ENCODE measurements around the gene C1orf122.

Gene C1orf122

DNA sequence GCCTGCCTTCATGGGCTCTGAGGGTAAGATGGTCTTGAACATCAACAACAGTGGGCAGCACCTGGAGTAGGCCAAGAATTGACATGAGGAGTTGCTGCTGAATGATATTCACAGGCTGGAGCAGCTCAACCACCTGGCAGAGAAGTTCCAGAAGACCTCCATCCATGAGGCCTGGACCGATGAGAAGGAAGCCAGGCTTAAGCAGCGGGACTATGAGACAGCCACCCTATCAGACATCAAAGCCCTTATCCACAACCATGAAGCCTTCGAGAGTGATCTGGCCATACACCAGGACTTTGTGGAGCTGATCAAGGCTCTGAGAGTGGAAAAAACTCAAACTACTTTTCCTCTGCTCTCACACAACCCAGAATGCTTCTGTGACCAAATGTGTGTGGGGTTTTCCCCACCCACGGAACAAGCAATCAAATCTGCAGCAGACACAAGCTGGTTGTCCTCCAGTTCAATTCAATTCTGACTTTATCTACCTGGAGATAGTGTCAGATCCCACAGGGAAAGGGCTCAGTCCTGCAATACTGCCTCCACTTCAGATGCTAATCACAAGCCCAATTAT, 30.6 kb upstream of the C1orf122 start:
- no peaks in the 10 kb centered on the region for H3K9me3 ChIP-seq (ENCODE audit: control insufficient read depth, insufficient read depth, low read length)
- no peak overlapping the region for H3K4me3 ChIP-seq (ENCODE audit: low read depth, low read length)
- H3K4me1 ChIP-seq (ENCODE audit: control insufficient read depth, insufficient read depth, low read length): no peaks in the 10 kb centered on the region
- H3K9ac ChIP-seq (ENCODE audit: low read depth, low read length): no peak overlapping the region
- peaks cover 10% of the 10 kb centered on the region for H3K27me3 ChIP-seq (ENCODE audit: control insufficient read depth, insufficient read depth, low read length)
- no peaks in the 10 kb centered on the region for H3K36me3 ChIP-seq (ENCODE audit: control insufficient read depth, insufficient read depth, low read length)

DNA sequence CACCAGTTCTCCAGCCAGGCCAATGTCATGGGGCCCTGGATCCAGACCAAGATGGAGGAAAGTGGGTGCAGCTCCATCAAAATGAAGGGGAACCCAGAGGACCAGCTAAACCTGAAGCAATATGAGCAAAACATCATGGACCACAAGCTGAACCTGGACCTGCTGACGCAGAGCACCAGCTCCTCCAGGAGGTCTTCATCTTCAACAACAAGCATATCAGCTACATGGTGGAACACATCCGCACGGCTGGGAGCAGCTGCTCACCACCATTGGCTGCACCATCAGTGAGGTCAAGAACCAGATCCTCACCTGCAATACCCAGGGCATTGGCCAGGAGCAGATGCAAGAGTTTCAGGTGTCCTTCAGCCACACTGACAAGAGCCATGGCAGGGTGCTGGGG, 28.9 kb upstream of the C1orf122 start:
- Histone ChIP-seq H3K9ac (ENCODE audit: low read depth, low read length) (no peak overlapping the region), H3K36me3 (ENCODE audit: control insufficient read depth, insufficient read depth, low read length) (no peaks in the 10 kb centered on the region), H3K27me3 (ENCODE audit: control insufficient read depth, insufficient read depth, low read length) (peaks cover 10% of the 10 kb centered on the region), H3K9me3 (ENCODE audit: control insufficient read depth, insufficient read depth, low read length) (no peaks in the 10 kb centered on the region), H3K4me1 (ENCODE audit: control insufficient read depth, insufficient read depth, low read length) (no peaks in the 10 kb centered on the region), H3K4me3 (ENCODE audit: low read depth, low read length) (no peak overlapping the region)

DNA sequence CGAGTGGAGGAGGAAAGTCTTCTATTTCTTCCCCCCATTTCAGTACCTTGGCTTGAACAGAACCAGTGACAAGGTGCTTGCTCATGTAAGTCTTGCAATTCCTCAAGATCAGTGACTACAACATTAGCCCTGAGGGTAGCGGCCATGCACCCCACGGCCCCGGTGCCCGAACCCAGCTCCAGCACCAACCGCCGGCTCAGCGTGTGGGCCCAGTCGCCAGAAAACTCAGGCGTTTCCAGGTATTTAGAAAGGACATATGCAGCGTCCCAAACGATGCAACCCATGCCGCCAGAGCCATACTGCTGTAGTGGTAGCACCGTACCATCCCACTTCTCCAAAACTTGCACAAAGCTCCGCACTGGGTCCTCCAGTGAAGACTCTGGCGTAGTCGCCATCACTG, 25.1 kb upstream of the C1orf122 start:
- Histone ChIP-seq H3K4me1 (ENCODE audit: control insufficient read depth, insufficient read depth, low read length) (no peaks in the 10 kb centered on the region), H3K4me3 (ENCODE audit: low read depth, low read length) (no peak overlapping the region), H3K27me3 (ENCODE audit: control insufficient read depth, insufficient read depth, low read length) (peaks cover 4% of the 10 kb centered on the region), H3K36me3 (ENCODE audit: control insufficient read depth, insufficient read depth, low read length) (no peaks in the 10 kb centered on the region), H3K9ac (ENCODE audit: low read depth, low read length) (no peak overlapping the region), H3K9me3 (ENCODE audit: control insufficient read depth, insufficient read depth, low read length) (no peaks in the 10 kb centered on the region)

DNA sequence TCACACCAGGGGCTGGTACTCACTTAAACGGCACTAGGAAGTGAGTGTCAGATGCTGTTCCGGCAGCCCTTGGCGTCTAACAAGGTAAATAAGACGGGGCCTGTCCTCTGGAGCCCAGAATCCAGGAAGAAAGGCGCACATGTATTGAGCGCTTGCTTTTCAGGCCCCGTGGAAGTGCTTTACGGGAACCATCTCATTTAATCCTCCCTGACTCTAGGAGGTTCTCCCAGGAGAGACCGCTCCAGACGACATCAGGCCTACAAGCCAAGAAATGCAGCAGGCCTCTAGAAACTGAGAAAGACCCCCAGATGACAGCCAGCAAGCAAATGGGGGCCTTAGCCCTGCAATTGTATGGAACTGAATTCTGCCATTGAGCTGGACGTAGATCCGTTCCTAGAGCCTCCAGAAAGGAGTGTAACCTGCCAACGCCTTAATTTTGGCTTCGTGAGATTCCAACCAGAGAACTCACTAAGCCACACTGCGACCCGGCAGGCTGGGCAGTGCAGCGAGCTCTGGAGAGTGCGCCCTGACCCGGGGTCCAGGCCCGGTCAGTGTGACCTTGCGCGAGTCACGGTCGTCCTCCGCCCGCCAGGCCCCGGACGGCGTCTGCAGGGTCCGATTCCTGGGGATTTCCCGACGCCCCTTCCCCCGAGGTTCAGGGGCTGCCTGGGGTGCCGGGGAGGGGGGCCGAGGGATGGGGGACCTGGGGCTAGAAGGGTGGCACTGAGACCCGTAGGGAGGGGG, 14.5 kb upstream of the C1orf122 start:
- Histone ChIP-seq H3K4me1 (ENCODE audit: control insufficient read depth, insufficient read depth, low read length) (no peaks in the 10 kb centered on the region), H3K27me3 (ENCODE audit: control insufficient read depth, insufficient read depth, low read length) (peaks cover 47% of the 10 kb centered on the region), H3K36me3 (ENCODE audit: control insufficient read depth, insufficient read depth, low read length) (no peaks in the 10 kb centered on the region), H3K9me3 (ENCODE audit: control insufficient read depth, insufficient read depth, low read length) (no peaks in the 10 kb centered on the region), H3K4me3 (ENCODE audit: low read depth, low read length) (peak overlapping the region; percentile 66), H3K9ac (ENCODE audit: low read depth, low read length) (no peak overlapping the region)

DNA sequence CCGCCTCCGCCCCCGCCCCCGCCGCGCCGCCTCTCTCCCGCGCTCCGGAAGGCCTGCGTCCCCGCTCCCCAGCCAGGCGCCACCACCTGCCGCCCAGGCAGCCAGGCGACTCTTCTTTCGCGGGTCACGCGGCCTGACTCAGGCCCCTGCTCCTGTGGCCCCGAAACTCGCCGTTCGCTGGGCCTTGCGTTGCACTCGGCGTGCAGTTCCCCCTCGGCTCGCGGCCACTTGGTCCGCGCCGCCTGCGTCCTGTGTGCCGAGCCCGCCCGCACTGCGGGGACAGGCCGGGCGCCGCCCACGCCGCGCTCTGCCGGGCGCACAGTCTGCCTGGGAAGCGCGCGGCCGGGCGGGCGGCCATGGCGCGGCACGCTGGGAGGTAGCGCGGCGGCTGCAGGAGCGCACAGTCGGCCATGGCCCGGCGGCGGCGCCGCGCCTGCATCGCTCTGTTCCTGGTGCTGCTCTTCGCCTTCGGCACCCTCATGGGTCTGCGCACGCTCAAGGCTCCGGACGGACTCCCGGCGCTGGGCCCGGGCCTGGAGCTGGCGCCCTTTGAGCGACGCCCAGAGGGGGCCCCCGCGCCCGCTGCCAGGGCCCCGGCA, 13.7 kb upstream of the C1orf122 start, which contains the start of gene MANEAL:
MANEAL (plus strand) TSS at position 75 of the 599 bp plus-strand sequence; CDS start at position 411, 336 bp downstream.
- H3K9ac ChIP-seq (ENCODE audit: low read depth, low read length): no peak within 1 kb of the TSS
- peak within 1 kb of the TSS; percentile 66 for H3K4me3 ChIP-seq (ENCODE audit: low read depth, low read length)
- no peaks in the 10 kb centered on the region for H3K36me3 ChIP-seq (ENCODE audit: control insufficient read depth, insufficient read depth, low read length)
- H3K9me3 ChIP-seq (ENCODE audit: control insufficient read depth, insufficient read depth, low read length): no peaks in the 10 kb centered on the region
- H3K4me1 ChIP-seq (ENCODE audit: control insufficient read depth, insufficient read depth, low read length): no peaks in the 10 kb centered on the region
- H3K27me3 ChIP-seq (ENCODE audit: control insufficient read depth, insufficient read depth, low read length): peaks cover 39% of the 10 kb centered on the region

DNA sequence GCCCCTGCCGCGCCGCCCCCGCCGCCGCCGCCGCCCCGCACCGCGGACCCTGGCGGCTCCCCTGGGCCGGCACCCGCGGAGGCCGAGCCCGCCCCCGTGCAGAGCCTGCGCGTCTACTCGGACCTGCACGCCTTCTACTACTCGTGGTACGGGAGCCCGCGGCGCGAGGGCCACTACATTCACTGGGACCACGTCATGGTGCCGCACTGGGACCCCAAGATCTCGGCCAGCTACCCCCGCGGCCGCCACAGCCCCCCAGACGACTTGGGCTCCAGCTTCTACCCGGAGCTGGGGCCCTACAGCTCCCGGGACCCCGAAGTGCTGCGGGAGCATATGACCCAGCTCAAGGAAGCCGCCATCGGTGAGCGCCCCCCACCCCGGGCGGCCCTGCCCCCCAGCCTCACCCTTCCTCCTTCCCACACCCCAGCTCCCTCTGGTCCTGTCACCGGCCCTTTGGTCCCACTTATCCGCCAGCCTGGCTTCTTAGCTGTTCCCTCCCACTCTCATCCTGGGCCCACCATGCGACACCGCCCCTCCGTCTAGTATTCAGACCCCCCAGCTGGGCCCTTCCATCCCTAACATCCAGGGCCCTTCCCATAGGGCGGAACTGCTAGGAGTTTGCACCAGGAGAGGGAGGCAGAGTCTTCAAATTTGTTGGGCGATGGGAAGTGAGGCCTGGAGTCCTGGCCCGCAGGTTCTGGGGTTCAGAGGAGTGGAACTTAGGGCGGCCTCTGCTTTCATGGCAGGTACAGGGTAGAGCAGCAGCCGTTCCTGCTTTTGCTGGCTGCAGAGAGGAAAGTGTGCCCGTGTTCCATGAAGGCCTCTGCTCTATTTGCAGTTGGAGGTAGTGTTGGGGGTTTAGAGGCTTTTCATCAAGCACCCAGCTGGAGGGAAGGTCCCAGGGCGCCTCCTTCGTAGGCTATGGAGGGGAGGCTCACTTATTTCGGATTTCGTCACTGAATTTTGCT, 12.9 kb upstream of the C1orf122 start:
- peaks cover 35% of the 10 kb centered on the region for H3K27me3 ChIP-seq (ENCODE audit: control insufficient read depth, insufficient read depth, low read length)
- no peaks in the 10 kb centered on the region for H3K9me3 ChIP-seq (ENCODE audit: control insufficient read depth, insufficient read depth, low read length)
- peaks cover under 1% of the 10 kb centered on the region for H3K36me3 ChIP-seq (ENCODE audit: control insufficient read depth, insufficient read depth, low read length)
- no peak overlapping the region for H3K9ac ChIP-seq (ENCODE audit: low read depth, low read length)
- H3K4me1 ChIP-seq (ENCODE audit: control insufficient read depth, insufficient read depth, low read length): no peaks in the 10 kb centered on the region
- H3K4me3 ChIP-seq (ENCODE audit: low read depth, low read length): peak overlapping the region; percentile 57

DNA sequence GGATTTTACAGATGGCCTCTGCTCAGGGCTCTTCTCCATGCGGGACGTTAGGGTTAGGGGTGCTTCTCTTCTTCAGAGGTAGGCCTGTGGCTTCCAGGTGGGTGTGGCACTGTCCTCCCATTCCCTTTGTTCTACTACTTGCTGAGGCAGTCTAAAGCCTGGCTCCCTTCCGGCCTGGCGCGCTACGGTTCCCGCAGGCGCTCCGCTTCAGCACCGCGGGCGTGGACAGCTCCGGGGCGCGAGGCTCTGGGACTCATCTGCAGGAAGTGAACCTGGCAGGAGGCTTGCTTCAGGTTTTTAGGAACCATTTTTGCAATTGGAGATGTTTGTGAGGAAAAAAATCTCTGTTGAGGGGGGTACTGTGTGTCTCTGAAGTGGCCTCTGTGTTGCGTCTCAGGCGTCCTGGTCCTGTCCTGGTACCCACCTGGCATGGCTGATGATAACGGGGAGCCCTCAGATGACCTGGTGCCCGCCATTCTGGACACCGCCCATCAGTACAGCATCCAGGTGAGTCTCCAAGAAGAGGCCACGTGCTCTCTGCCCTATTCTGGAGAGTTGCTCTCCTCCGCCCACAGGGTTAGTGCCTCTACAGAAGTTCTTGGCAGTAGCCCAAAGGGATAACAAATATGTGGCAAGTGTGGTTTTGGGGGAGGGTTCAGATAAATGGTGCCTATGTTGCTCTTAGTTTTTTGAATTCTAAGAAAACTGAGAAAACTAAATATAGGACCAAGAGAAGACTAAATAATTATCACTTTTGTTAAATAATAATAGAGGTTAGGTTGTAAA, 12.1 kb upstream of the C1orf122 start:
- Histone ChIP-seq H3K9me3 (ENCODE audit: control insufficient read depth, insufficient read depth, low read length) (no peaks in the 10 kb centered on the region), H3K27me3 (ENCODE audit: control insufficient read depth, insufficient read depth, low read length) (peaks cover 32% of the 10 kb centered on the region), H3K36me3 (ENCODE audit: control insufficient read depth, insufficient read depth, low read length) (peaks cover 9% of the 10 kb centered on the region), H3K9ac (ENCODE audit: low read depth, low read length) (no peak overlapping the region), H3K4me3 (ENCODE audit: low read depth, low read length) (peak overlapping the region; percentile 57), H3K4me1 (ENCODE audit: control insufficient read depth, insufficient read depth, low read length) (no peaks in the 10 kb centered on the region)

DNA sequence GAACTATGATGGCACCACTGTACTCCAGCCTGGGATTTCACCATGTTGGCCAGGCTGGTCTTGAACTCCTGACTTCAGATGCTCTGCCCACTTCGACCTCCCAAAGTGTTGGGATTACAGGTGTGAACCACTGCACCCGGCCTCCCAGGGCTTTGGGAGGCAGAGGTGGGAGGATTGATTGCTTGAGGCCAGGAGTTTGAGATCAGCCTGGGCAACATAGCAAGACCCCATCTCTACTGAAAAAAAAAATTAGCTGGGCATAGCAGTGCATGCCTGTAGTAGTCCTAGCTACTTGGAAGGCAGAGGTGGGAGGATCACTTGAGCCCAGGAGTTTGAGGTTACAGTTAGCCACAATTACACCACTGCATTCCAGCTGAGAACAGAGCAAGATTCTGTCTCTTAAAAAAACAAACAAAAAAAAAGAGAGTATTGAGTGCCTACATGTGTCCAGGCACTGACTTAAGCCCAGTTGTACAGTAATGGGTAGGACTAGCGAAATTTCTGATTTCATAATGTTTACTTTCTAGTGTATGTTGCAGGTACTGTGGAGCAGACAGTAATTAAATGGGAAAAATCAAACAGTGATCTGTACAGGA, 9.7 kb upstream of the C1orf122 start:
- peaks cover 11% of the 10 kb centered on the region for H3K27me3 ChIP-seq (ENCODE audit: control insufficient read depth, insufficient read depth, low read length)
- no peak overlapping the region for H3K4me3 ChIP-seq (ENCODE audit: low read depth, low read length)
- H3K4me1 ChIP-seq (ENCODE audit: control insufficient read depth, insufficient read depth, low read length): no peaks in the 10 kb centered on the region
- H3K36me3 ChIP-seq (ENCODE audit: control insufficient read depth, insufficient read depth, low read length): peaks cover 18% of the 10 kb centered on the region
- H3K9me3 ChIP-seq (ENCODE audit: control insufficient read depth, insufficient read depth, low read length): no peaks in the 10 kb centered on the region
- no peak overlapping the region for H3K9ac ChIP-seq (ENCODE audit: low read depth, low read length)

DNA sequence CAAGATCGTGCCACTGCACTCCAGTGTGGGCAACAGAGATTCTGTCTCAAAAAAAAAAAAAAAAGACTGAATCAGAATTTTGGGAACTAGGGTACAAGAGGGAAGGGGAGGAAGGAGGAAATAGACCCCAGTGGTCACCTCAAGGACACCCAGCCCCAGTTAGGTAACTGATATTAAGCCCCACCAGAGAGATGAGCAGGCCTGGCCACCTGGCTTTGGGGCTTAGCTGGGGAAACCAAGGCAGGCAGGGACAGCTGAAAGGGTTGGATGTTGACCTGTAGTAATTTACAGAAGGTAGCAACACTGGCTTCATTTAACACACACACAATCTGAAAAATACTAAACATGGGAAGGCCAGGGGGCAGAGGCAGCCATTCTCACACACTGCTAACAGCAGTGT, 5.2 kb upstream of the C1orf122 start:
- Histone ChIP-seq H3K4me1 (ENCODE audit: control insufficient read depth, insufficient read depth, low read length) (peaks cover 3% of the 10 kb centered on the region), H3K9ac (ENCODE audit: low read depth, low read length) (no peak overlapping the region), H3K9me3 (ENCODE audit: control insufficient read depth, insufficient read depth, low read length) (no peaks in the 10 kb centered on the region), H3K4me3 (ENCODE audit: low read depth, low read length) (no peak overlapping the region), H3K36me3 (ENCODE audit: control insufficient read depth, insufficient read depth, low read length) (peaks cover 55% of the 10 kb centered on the region), H3K27me3 (ENCODE audit: control insufficient read depth, insufficient read depth, low read length) (no peaks in the 10 kb centered on the region)

DNA sequence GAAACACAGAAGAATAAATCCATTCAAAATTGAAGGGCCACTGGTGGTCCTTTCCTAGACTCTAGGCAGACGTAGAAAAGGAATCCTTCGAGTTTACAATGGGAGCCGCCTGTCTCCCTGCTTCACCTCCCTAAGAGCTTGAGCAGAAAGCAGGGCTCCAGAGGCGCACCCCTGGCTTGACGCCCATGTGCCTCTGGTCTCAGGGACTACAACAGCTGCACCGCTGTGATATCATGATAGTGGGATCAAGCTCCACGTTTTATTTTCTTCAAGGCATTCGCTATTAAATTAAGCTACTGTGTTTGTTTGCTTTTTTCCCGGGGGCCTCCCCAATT, 403 bp upstream of the C1orf122 start:
- H3K4me3 ChIP-seq (ENCODE audit: low read depth, low read length): peak overlapping the region; percentile 94

More for the DNA sequence above, 403 bp upstream of the C1orf122 start:
- Histone ChIP-seq H3K27me3 (ENCODE audit: control insufficient read depth, insufficient read depth, low read length) (no peaks in the 10 kb centered on the region), H3K36me3 (ENCODE audit: control insufficient read depth, insufficient read depth, low read length) (peaks cover 41% of the 10 kb centered on the region), H3K9ac (ENCODE audit: low read depth, low read length) (peak overlapping the region; percentile 87), H3K9me3 (ENCODE audit: control insufficient read depth, insufficient read depth, low read length) (no peaks in the 10 kb centered on the region), H3K4me1 (ENCODE audit: control insufficient read depth, insufficient read depth, low read length) (peaks cover 3% of the 10 kb centered on the region)

Data from iPS-15b (cell line).